ENCODE measurements around the gene FBXL13. TPM values are rescaled to one million over a fixed set of nuclear protein-coding genes. Genes with fewer than 3 reads are reported as not detected.
A peak's percentile ranks its signal among the peaks of the same experiment; 100 is the strongest.
"Not testable (repeated sequence)": the region's sequence is repeated elsewhere in the genome, so short reads cannot be mapped to it uniquely, and the experiment has no call there.

The FBXL13 gene
- total RNA-seq, 1 donor = 1.3 TPM

- not testable (repeated sequence) for DNase-seq (ENCODE audit: low read depth in 2 of 3, low spot score in 2 of 3)
Observed at GRCh38 chr7:102788770-102789169, 285.8 kb downstream of the FBXL13 start.

GRCh38 chr7:102780926-102781325 lies 293.7 kb downstream of the FBXL13 start:
- DNase-seq (ENCODE audit: low read depth in 2 of 3, low spot score in 2 of 3) = not testable (repeated sequence)

- not testable (repeated sequence) for DNase-seq (ENCODE audit: low read depth in 2 of 3, low spot score in 2 of 3)
Observed at GRCh38 chr7:102778663-102779062, 295.9 kb downstream of the FBXL13 start.

GRCh38 chr7:102776217-102776616 lies 298.4 kb downstream of the FBXL13 start:
- not testable (repeated sequence) for DNase-seq (ENCODE audit: low read depth in 2 of 3, low spot score in 2 of 3)

GRCh38 chr7:102770467-102770866 lies 304.1 kb downstream of the FBXL13 start:
- DNase-seq (ENCODE audit: low read depth in 2 of 3, low spot score in 2 of 3) = peak in 1 of 3 donors; percentile 5

- DNase-seq (ENCODE audit: low read depth in 2 of 3, low spot score in 2 of 3) = not testable (repeated sequence)
Observed at GRCh38 chr7:102769657-102770192, 304.9 kb downstream of the FBXL13 start.

GRCh38 chr7:102763295-102763905 lies 311.2 kb downstream of the FBXL13 start:
- not testable (repeated sequence) for DNase-seq (ENCODE audit: low read depth in 2 of 3, low spot score in 2 of 3)

Small RNAs within 50 kb of the gene (small RNA-seq; reads per million reads assigned to genes)
- gene RNU6-1136P = not detected

Other genes with a start within 250 kb of the FBXL13 start
- gene LRRC17, start 161.8 kb downstream of the FBXL13 start, total RNA-seq = 0.27 TPM
- gene ARMC10, start 344 bp upstream of the FBXL13 start, total RNA-seq = 23.2 TPM
- 5.1 TPM for gene NAPEPLD, start 74.3 kb upstream of the FBXL13 start, total RNA-seq
- gene PMPCB, start 222.6 kb upstream of the FBXL13 start, total RNA-seq = 70.6 TPM

Measured in hematopoietic multipotent progenitor cell (in vitro differentiated cells).